ENCODE results near the gene METTL9.

- TF ChIP-seq GATA3 (IDR thresholded peaks at IDR 0.05; ENCODE audit: low read depth, low read length) (no peak), GATA2 (IDR thresholded peaks at IDR 0.05; ENCODE audit: low read depth, low read length) (no peak)
Measured at GRCh38 chr16:21654881-21655280, 55.5 kb downstream of the METTL9 start.

All from SH-SY5Y (cell line).